Dermis blood vessel endothelial cell (primary cell): ENCODE measurements around the gene FRMD4A. TPM values are rescaled to one million over a fixed set of nuclear protein-coding genes. Genes with fewer than 3 reads are reported as not detected.
A peak's percentile ranks its signal among the peaks of the same experiment; 100 is the strongest.

Source experiments
- DNase-seq: peaks from one replicate; pipeline ENCODE4 v3.0.0; 2010
- total RNA-seq: library from RNA; depleted of rRNA; stranded (reverse); fragments of >200 nt; gene quantifications from 2 replicates; pipeline ENCODE4 v1.2.3, GENCODE V29; 2014

Gene FRMD4A
- total RNA-seq, 1 donor from 2014 or later, result 42.0 TPM

DNA sequence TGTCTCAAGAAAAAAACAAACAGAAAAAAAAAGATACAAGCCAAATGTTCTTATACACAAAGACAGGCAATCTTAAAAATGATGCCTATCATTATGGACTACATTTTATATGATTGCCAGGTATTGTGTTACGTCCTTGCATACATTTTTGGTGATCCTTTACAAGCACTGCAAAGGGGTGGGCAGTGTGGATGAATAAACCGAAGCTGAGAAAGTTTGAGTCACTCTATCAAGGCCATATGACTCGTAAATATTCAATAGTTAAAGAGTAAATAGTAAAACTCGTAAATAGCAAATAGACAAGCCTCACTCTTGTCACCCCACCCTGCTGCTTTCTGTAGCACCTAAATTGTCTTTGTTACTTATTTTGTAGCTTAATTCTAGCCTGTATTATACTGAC lies 326.2 kb downstream of the FRMD4A start:
- DNase-seq, result no peak

- DNase-seq, result no peak
These were observed 327.1 kb downstream of the FRMD4A start for GRCh38 chr10:14003517-14004184.

GRCh38 chr10:14001298-14002040 lies 329.3 kb downstream of the FRMD4A start:
- no peak for DNase-seq

DNA sequence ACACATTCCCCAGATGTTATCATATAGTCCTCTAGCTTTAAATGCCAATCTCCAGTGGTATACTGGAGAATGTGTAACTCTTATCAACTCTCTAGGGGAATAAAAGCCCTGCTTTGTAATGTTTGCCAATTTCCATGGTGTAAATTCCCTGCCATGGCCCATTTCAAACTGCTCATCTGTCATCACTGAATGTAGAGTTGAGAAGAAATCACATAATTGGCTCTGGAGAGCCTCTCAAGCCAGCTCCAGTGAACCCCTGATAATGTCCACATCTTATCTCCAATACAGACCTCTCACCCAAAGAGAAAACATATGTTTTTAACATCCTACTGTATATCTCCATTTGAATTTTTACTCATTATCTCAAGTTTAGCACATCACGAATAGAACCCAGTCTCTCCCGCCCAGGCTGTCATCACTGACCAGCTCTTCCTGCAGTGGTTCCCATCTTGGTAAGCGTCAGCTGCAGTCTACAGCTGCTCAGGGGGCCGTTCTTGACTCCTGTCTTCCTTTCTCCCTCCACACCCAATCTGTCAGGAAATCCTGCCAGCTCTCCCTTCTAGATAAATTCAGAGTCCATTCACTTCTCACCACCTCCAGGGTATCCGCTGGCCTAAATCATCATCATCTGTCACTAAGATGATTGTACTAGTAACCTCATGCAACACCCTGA lies 332.4 kb downstream of the FRMD4A start:
- no peak for DNase-seq

DNA sequence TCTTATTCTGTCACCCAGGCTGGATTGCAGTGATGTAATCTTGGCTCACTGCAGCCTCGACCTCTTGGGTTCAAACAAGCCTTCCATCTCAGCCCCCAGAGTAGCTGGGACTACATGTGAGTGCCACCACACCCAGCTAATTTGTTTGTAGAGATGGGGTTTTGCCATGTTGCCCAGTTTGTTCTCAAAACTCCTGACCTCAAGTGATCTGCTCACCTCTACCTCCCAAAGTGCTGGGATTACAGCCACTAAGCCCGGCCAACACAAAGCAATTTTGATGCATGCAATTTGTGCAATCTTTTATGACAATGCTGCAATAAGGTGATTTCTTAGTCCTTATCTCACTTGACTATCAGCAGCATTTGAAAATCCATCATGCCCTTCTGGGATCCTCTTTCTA lies 333.1 kb downstream of the FRMD4A start:
- no peak for DNase-seq

DNA sequence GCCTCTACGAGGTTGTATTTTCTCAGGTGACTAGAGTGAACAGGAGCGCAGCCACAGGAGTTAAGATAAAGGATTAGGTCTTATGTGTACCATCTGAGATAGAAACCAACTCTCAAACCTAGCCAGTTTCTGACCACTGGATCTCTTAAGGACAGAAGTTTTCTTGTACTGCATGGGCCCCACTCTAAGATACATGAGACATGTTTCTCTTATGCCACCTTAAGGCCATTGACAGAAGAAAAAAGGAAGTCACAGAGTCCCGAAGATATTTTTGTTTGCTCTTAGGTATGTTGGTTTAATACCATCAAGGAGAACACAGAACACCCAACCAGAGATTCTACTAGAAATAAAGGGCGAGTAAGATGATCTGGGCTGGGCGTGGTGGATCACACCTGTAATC lies 335.8 kb downstream of the FRMD4A start:
- no peak for DNase-seq

DNA sequence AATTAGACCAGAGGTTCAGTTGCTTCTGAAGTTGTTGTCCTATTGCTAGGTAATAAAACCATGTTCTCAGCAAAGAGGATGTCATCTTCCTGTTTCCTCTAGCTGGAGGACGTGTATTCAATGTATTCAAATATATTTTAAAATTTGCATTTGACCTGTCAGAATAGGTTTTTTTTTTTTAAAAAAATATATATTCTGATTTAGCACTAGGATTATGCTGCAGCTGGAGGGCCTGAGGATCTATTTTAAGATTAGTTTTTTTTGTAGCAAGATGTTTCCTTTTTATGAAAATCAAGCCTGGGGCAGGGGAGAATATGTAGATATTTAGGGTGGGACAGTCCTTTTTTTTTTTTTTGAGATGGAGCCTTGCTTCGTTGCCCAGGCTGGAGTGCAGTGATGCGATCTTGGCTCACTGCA lies 337.0 kb downstream of the FRMD4A start:
- peak; percentile 50 for DNase-seq

DNA sequence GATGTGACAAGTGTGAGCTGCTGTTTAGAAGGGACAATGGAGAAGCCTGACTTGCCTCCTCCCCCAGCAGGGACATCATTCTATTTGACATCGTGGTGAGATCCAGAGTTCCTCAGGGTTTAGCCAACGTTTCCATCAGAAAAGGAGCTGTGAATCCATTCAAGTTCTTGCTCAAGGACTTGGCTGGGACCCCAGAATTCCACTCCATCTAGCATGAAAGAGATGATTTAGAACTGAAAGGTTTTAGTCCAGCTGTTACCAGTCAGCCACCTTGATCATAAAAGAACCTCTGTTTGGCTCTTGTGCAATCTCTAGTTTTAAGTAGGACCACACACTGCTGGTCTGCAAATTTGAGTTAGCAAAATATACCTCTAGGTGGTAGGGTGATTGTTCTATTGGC lies 337.6 kb downstream of the FRMD4A start:
- peak; percentile 32 for DNase-seq

- peak; percentile 52 for DNase-seq
These were observed 339.4 kb downstream of the FRMD4A start for GRCh38 chr10:13991353-13991752.

DNA sequence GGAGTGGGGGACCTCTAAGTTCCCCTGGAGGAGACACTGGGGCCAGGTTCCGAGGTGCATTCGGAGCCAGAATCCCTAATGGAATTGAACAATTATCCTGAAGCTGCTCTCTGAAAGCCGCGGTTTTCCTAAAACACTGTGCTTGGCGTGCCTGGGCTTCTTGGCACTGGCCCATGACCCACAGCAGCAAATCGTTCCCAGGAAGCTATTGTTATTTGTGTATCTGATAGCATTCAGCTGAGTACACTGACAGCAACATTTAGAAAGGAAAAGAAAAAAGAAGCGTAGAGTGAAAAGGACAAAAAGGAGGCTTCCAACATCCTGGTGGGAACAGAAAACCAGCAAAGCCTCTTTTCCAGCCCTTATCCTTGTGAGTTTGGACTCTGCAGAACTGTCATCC lies 339.8 kb downstream of the FRMD4A start:
- peak; percentile 72 for DNase-seq

- peak; percentile 95 for DNase-seq
These were observed 340.3 kb downstream of the FRMD4A start for GRCh38 chr10:13990392-13990805.

DNA sequence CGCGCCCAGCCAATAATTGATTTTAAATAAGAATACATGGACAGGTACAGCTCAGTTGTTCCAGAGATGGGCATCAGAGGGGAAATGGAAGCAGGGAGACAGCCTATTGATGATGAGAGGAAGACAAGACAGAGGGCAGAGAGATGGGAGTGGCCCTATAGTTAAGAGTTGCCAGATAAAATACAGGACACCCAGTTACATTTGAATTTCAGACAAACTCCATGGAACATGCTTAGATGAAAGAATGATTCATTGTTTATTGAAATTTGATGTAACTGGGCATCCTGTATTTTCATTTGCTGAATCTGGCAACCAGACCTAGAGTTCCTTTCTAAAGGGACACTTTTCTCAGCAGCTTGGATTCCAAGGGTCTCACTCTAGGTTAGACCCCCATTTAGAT lies 341.1 kb downstream of the FRMD4A start:
- DNase-seq, result peak; percentile 35

DNA sequence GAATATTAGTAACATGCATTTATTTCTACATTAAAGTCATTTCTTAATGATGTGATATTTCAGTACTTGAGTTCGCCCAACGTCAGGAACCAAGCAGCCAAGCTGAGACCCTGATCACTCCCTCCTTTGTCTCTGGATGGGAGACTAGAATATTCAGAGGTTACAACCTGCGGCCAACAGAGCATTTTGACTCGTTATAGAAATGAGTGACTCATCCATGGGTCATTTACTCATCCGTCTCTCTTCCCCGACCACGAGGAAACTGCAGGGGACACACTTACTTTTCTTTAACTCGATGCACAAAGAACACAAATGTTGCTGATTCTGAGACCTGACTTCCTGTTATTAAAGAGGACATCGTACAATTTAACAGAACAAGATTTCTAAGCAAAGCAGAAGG lies 343.3 kb downstream of the FRMD4A start:
- DNase-seq, result peak; percentile 69

- DNase-seq, result peak; percentile 97
These were observed 346.0 kb downstream of the FRMD4A start for GRCh38 chr10:13984647-13985155.

- DNase-seq, result no peak
These were observed 347.7 kb downstream of the FRMD4A start for GRCh38 chr10:13983035-13983434.

- no peak for DNase-seq
These were observed 352.1 kb downstream of the FRMD4A start for GRCh38 chr10:13978533-13979115.

DNA sequence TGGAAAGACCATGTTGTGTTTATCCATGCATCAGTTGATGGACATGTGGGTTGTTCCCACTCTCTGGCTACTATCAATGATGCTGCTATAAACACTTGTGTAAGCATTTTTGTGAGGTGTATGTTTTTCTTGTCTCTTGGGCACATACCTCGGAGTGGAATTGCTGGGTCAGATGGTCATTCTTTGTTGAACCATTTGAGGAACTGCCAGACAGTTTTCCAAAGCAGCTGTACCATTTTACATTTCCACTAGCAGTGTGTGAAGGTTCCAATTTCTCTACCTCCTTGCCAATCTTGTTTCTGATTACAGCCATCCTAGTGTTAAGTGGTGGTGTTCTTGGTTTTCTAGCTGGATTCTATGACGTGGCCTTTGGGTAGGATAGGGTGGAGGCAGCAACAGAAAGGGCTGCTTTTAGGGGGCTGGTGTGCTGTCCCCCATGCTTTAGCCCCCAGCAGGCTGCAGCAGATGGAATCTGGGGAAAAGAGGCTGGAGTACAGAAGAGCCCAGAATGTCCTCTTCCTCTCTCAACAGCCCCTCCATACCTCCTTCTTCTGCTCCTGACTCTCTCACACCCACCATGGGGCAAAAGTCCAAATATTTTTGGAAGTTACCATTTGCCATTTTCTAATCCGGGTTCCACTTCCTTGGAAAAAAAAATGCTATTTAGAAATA lies 352.7 kb downstream of the FRMD4A start:
- no peak for DNase-seq

DNA sequence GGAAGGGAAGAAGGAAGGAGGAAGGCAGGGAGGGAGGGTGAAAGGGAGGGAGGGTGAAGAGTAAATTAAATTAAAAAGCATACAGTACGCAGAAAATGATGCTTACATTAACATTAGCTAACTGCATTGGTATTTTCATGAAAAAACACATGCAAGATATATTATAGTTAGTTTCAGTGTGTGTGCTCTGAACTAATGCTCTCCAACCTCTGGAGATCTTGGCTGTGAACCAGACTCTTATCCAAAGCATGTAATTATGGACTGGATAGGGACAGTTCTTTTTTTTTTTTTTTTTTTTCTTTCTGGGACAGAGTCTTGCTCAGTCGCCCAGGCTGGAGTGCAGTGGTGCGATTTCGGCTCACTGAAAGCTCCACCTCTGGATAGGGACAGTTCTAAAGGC lies 357.0 kb downstream of the FRMD4A start:
- no peak for DNase-seq

DNA sequence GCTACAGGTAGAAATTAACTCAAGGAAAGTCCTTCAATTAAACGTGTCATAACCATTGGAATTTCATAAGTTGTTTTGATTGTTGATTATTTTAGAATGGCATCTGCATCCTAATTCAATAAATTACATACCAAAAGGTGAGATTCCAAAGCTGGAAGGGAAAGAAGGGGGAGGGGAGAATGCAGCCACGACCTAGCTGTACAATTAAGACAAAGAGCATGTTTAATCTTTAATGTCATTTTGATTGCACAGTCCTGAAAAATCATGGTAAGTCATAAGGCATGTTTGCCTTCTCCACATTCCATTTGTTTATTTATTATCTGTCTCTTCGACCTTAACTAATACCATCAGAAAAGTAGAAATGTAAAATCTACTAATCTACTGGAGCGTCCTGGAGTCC lies 358.1 kb downstream of the FRMD4A start:
- peak; percentile 52 for DNase-seq

DNA sequence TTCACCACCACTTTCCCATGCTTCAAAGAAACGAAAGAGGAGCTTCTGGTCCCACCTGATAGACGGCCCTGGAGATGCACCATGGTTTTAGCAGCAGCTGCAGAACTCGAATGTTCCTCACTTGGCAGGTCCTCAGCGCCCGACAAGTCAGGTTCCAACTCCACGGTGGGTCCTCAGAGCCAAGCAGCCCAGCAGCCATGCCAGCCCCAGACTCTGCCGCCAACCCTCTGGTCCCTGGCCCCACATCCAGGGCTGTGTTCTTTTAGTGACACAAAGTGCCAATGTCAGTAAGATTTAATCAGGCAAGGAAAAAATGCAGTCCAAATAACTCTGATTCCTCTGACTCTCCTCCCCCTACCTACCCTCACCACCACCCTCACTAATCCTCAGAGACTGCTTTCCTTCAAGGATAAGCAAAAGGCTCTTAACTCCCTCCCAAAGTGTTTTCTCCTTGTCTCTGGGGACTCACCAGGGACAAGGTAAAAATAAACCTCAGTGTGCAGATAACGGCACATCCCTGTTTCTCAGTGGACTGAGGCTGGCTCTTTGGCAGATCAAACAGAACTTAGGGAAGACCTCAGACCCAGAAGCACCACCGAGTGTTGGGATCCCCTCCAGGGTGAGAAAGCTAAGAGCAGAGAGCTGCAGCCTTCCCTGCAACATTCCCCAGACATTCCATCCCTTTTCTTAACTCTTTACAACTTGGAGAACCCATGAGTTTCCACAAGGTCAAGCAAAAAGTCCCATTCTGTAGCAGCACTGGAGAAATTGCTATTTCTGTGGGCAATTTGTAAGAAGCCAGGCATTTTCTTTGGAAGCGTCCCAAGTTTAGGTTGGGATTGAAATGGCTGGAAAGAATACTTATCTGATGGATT lies 358.9 kb downstream of the FRMD4A start:
- DNase-seq, result peak; percentile 43

GRCh38 chr10:13970957-13971353 lies 359.8 kb downstream of the FRMD4A start:
- no peak for DNase-seq
